Panc1 (cell line): ENCODE measurements around the gene ADAM23. TPM values are rescaled to one million over a fixed set of nuclear protein-coding genes. Genes with fewer than 3 reads are reported as not detected.

Experiments
- ATAC-seq: fragments of 200-7000 bp; cut with Tn5 transposase; 2 replicates; pipeline ENCODE4 v1.9.1; 2020; ENCODE audit warnings: mild to moderate bottlenecking, moderate library complexity
- BruUV-seq: library from RNA; stranded (reverse); fragments of 400-500 nt; replicated peaks from 2 replicates; lab custom pipeline; 2021; lab: Mats Ljungman, UMichigan
- CTCF ChIA-PET: fragments of 300-600 bp; sonication (Branson Sonifier 250); formaldehyde crosslinking; loops from one replicate; lab custom pipeline; 2022; ENCODE audit warnings: antibody characterized with exemption; lab: Charles Lee
- POLR2A ChIA-PET: fragments of 300-600 bp; sonication (Branson Sonifier 250); formaldehyde crosslinking; loops from one replicate; lab custom pipeline; 2022; ENCODE audit warnings: antibody characterized with exemption; lab: Charles Lee
- DNase-seq: peaks from one replicate; pipeline ENCODE4 v3.0.0-alpha.2; 2010; ENCODE audit warnings: low read depth, low spot score
- H3K27ac ChIP-seq: 2 replicates; pipeline ENCODE4 v1.5.1; 2011; ENCODE audit warnings: mild to moderate bottlenecking, low read length, inconsistent platforms
- H3K27me3 ChIP-seq: fragments of 200-500 bp; sonication (Bioruptor generic); 2 replicates; pipeline ENCODE4 v1.6.0; 2014; ENCODE audit warnings: low read length, inconsistent platforms; ENCODE audit not compliant: control insufficient read depth, insufficient read depth
- H3K36me3 ChIP-seq: fragments of 200-500 bp; sonication (Bioruptor generic); 2 replicates; pipeline ENCODE4 v1.5.1; 2014; ENCODE audit warnings: inconsistent platforms, mild to moderate bottlenecking, low read length, moderate library complexity; ENCODE audit not compliant: control insufficient read depth, insufficient read depth
- H3K4me1 ChIP-seq: 2 replicates; pipeline ENCODE4 v1.5.1; 2011; ENCODE audit warnings: inconsistent platforms, mild to moderate bottlenecking, low read length, moderate library complexity; ENCODE audit not compliant: control insufficient read depth, insufficient read depth
- H3K4me3 ChIP-seq, 2 experiments: 2 replicates each; pipeline ENCODE4 v1.5.1; 2011 to 2012; ENCODE audit warnings: low read depth in 2 of 2, low read length in 2 of 2, mild to moderate bottlenecking in 2 of 2, inconsistent platforms in 1 of 2, moderate library complexity in 1 of 2
- H3K9me3 ChIP-seq: fragments of 200-500 bp; sonication (Bioruptor generic); 2 replicates; pipeline ENCODE4 v1.5.1; 2014; ENCODE audit warnings: low read depth, mild to moderate bottlenecking, inconsistent platforms, low read length, moderate library complexity; ENCODE audit not compliant: control insufficient read depth, insufficient read depth
- POLR2AphosphoS5 ChIP-seq: IDR thresholded peaks from 2 replicates; pipeline ENCODE4 v1.6.1; 2012; ENCODE audit warnings: mild to moderate bottlenecking, low read depth, low read length, moderate library complexity
- REST ChIP-seq, 2 experiments: IDR thresholded peaks; 2 replicates each; pipeline ENCODE4 v1.6.1; 2011 to 2012; ENCODE audit warnings: low read depth in 2 of 2, control low read depth in 1 of 2, low read length in 1 of 2, mild to moderate bottlenecking in 1 of 2, moderate library complexity in 1 of 2; ENCODE audit not compliant: insufficient read depth in 1 of 2
- SIN3A ChIP-seq: IDR thresholded peaks from 2 replicates; pipeline ENCODE4 v1.6.1; 2012; ENCODE audit warnings: low read depth, mild to moderate bottlenecking, low read length, moderate library complexity, borderline replicate concordance; ENCODE audit not compliant: insufficient read depth
- TCF7L2 ChIP-seq: IDR thresholded peaks from 2 replicates; pipeline ENCODE4 v1.6.1; 2011; ENCODE audit warnings: mild to moderate bottlenecking, low read depth, low read length, inconsistent platforms
- in situ Hi-C: cut with HindIII; loops from 2 replicates; pipeline ENCODE4 v1.10.0; 2016; ENCODE audit warnings: low sequenced_read_pairs, low pct_unique_long_range_greater_than_20kb
- intact Hi-C: fragments of 100-400 bp; cut with micrococcal nuclease; formaldehyde crosslinking; loops from one replicate; pipeline ENCODE4 v1.10.0; 2022; ENCODE audit not compliant: unreplicated experiment
- total RNA-seq: library from RNA; stranded (reverse); gene quantifications from one replicate; pipeline ENCODE4 v1.2.1, GENCODE V29; 2021; ENCODE audit not compliant: unreplicated experiment
- TF ChIP-seq, protein P1 (sequence below): fragments of 450-650 bp; IDR thresholded peaks from 2 replicates; pipeline ENCODE4 v1.5.1; 2017; ENCODE audit warnings: mild to moderate bottlenecking

The ADAM23 gene
- total RNA-seq, 1 experiment from 2014 or later: 0.18 TPM

- ChIA-PET POLR2A (interaction anchor here (0.6 kb wide), 1 partner anchor 224 kb away, joined by 4 read pairs; no protein-coding TSS in a partner anchor), CTCF (no interaction called here)
- BruUV-seq: no TSS peak
- H3K9me3 ChIP-seq: no peaks in the 10 kb centered on the region
- no peak overlapping the region for H3K4me3 ChIP-seq
- H3K27ac ChIP-seq: no peak overlapping the region
- in situ Hi-C loops: no loop called here
- H3K36me3 ChIP-seq: no peaks in the 10 kb centered on the region
- TF ChIP-seq REST (IDR thresholded peaks at IDR 0.05; ENCODE audit: insufficient read depth in 1 of 2, low read depth in 2 of 2, low read length in 1 of 2): no peak
- no peak for TF ChIP-seq SIN3A
- TF ChIP-seq TCF7L2: no peak
- TF ChIP-seq, protein P1, sequence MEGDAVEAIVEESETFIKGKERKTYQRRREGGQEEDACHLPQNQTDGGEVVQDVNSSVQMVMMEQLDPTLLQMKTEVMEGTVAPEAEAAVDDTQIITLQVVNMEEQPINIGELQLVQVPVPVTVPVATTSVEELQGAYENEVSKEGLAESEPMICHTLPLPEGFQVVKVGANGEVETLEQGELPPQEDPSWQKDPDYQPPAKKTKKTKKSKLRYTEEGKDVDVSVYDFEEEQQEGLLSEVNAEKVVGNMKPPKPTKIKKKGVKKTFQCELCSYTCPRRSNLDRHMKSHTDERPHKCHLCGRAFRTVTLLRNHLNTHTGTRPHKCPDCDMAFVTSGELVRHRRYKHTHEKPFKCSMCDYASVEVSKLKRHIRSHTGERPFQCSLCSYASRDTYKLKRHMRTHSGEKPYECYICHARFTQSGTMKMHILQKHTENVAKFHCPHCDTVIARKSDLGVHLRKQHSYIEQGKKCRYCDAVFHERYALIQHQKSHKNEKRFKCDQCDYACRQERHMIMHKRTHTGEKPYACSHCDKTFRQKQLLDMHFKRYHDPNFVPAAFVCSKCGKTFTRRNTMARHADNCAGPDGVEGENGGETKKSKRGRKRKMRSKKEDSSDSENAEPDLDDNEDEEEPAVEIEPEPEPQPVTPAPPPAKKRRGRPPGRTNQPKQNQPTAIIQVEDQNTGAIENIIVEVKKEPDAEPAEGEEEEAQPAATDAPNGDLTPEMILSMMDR: no peak
- TF ChIP-seq POLR2AphosphoS5: no peak
- no peak for ATAC-seq
- intact Hi-C loops: no loop called here
- H3K4me1 ChIP-seq: no peaks in the 10 kb centered on the region
- DNase-seq: no peak
- H3K27me3 ChIP-seq: no peaks in the 10 kb centered on the region
These were observed 97.4 kb downstream of the ADAM23 start for GRCh38 chr2:206540757-206541156.

GRCh38 chr2:206543073-206543472 lies 99.7 kb downstream of the ADAM23 start:
- H3K9me3 ChIP-seq: no peaks in the 10 kb centered on the region
- H3K27me3 ChIP-seq: no peaks in the 10 kb centered on the region
- H3K27ac ChIP-seq: no peak overlapping the region
- intact Hi-C loops (no loop called here), in situ Hi-C loops (no loop called here)
- no peaks in the 10 kb centered on the region for H3K4me1 ChIP-seq
- POLR2A ChIA-PET: no interaction called here
- no peaks in the 10 kb centered on the region for H3K36me3 ChIP-seq
- TF ChIP-seq POLR2AphosphoS5 (no peak), SIN3A (no peak), TCF7L2 (no peak), REST (IDR thresholded peaks at IDR 0.05; ENCODE audit: insufficient read depth in 1 of 2, low read depth in 2 of 2, low read length in 1 of 2) (no peak)
- TF ChIP-seq, protein P1: no peak
- DNase-seq (no peak), ATAC-seq (no peak)
- CTCF ChIA-PET: no interaction called here
- no peak overlapping the region for H3K4me3 ChIP-seq
- BruUV-seq: no TSS peak
